ENCODE data around the gene TTLL8.

GRCh38 chr22:50004918-50005317, 53.2 kb downstream of the TTLL8 start:
- no peak for TF ChIP-seq MAX (IDR thresholded peaks at IDR 0.05; ENCODE audit: low read depth, low read length)
- TF ChIP-seq POLR2A (IDR thresholded peaks at IDR 0.05; ENCODE audit: extremely low read depth, insufficient read length): no peak
- TF ChIP-seq, protein P1, sequence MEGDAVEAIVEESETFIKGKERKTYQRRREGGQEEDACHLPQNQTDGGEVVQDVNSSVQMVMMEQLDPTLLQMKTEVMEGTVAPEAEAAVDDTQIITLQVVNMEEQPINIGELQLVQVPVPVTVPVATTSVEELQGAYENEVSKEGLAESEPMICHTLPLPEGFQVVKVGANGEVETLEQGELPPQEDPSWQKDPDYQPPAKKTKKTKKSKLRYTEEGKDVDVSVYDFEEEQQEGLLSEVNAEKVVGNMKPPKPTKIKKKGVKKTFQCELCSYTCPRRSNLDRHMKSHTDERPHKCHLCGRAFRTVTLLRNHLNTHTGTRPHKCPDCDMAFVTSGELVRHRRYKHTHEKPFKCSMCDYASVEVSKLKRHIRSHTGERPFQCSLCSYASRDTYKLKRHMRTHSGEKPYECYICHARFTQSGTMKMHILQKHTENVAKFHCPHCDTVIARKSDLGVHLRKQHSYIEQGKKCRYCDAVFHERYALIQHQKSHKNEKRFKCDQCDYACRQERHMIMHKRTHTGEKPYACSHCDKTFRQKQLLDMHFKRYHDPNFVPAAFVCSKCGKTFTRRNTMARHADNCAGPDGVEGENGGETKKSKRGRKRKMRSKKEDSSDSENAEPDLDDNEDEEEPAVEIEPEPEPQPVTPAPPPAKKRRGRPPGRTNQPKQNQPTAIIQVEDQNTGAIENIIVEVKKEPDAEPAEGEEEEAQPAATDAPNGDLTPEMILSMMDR (IDR thresholded peaks at IDR 0.05; ENCODE audit: low read depth, low read length): no peak
